H1 (cell line): ENCODE measurements around the gene ZNF786. TPM values are rescaled to one million over a fixed set of nuclear protein-coding genes. Genes with fewer than 3 reads are reported as not detected.

ENCODE experiments used
- CTCF ChIA-PET: fragments of 300-600 bp; sonication (Branson Sonifier 250); formaldehyde crosslinking; loops from one replicate; lab custom pipeline; 2021; ENCODE audit not compliant: partially characterized antibody; lab: Charles Lee
- POLR2A ChIA-PET: fragments of 300-600 bp; sonication (Branson Sonifier 250); formaldehyde crosslinking; loops from one replicate; lab custom pipeline; 2021; ENCODE audit warnings: inconsistent platforms; ENCODE audit not compliant: partially characterized antibody; lab: Charles Lee
- DNase-seq, 2 experiments: peaks; one replicate each; pipeline versions ENCODE4 v3.0.0 to v3.0.0-alpha.2; 2010 to 2022; ENCODE audit warnings: low spot score in 2 of 2, low read depth in 1 of 2, mixed read lengths in 1 of 2
- FAIRE-seq: peaks from 2 replicates; lab custom pipeline; 2011; peaks lifted over from hg19 to GRCh38; lab: Jason Lieb, UNC
- H2AFZ ChIP-seq: 2 replicates; pipeline ENCODE4 v1.8.1; 2012; ENCODE audit warnings: low read length, inconsistent platforms
- H2AK5ac ChIP-seq: 2 replicates; pipeline ENCODE4 v1.6.1; 2013; ENCODE audit warnings: low read depth, low read length
- H2BK120ac ChIP-seq: replicated peaks from 2 replicates; pipeline ENCODE3; 2013; ENCODE audit warnings: low read depth, low read length, inconsistent platforms
- H2BK12ac ChIP-seq: 2 replicates; pipeline ENCODE4 v1.6.1; 2013; ENCODE audit warnings: low read depth, low read length
- H2BK15ac ChIP-seq: 2 replicates; pipeline ENCODE4 v1.6.1; 2013; ENCODE audit warnings: low read length
- H2BK20ac ChIP-seq: 2 replicates; pipeline ENCODE4 v1.6.1; 2013; ENCODE audit warnings: low read length
- H2BK5ac ChIP-seq: 2 replicates; pipeline ENCODE4 v1.6.1; 2013; ENCODE audit warnings: low read depth, low read length
- H3K14ac ChIP-seq: 2 replicates; pipeline ENCODE4 v1.6.1; 2013; ENCODE audit warnings: inconsistent platforms; ENCODE audit not compliant: insufficient read length
- H3K18ac ChIP-seq: 2 replicates; pipeline ENCODE4 v1.6.1; 2013; ENCODE audit warnings: low read length; ENCODE audit errors: extremely low read depth
- H3K23ac ChIP-seq: 2 replicates; pipeline ENCODE4 v1.6.1; 2013; ENCODE audit warnings: inconsistent platforms; ENCODE audit not compliant: insufficient read length
- H3K23me2 ChIP-seq: 2 replicates; pipeline ENCODE4 v1.6.1; 2013; ENCODE audit warnings: low read depth, low read length
- H3K27ac ChIP-seq: 2 replicates; pipeline ENCODE4 v1.6.1; 2011; ENCODE audit warnings: low read depth, low read length, inconsistent platforms
- H3K27me3 ChIP-seq, 4 experiments: replicated peaks in 1 of 4; 1 replicate in 1 of 4; 2 replicates in 3 of 4; pipeline versions ENCODE4 v1.6.1 to v1.8.1; 2011 to 2013; ENCODE audit warnings: low read length in 3 of 4, mild to moderate bottlenecking in 3 of 4, inconsistent platforms in 2 of 4, mixed read lengths in 2 of 4, moderate library complexity in 1 of 4; ENCODE audit not compliant: control insufficient read depth in 3 of 4, insufficient read depth in 3 of 4; ENCODE audit errors: extremely low read depth in 1 of 4
- H3K36me3 ChIP-seq, 4 experiments: 2 replicates each; pipeline versions ENCODE4 v1.6.1 to v1.8.1; 2011 to 2013; ENCODE audit warnings: mild to moderate bottlenecking in 4 of 4, low read length in 3 of 4, moderate library complexity in 2 of 4, control low read depth in 1 of 4, inconsistent platforms in 1 of 4; ENCODE audit not compliant: insufficient read depth in 4 of 4, control insufficient read depth in 2 of 4
- H3K4ac ChIP-seq: replicated peaks from 2 replicates; pipeline ENCODE3; 2013; ENCODE audit warnings: low read length, low read depth, mixed read lengths, inconsistent platforms; ENCODE audit not compliant: insufficient read length
- H3K4me1 ChIP-seq, 4 experiments: replicated peaks in 1 of 4; 1 replicate in 1 of 4; 2 replicates in 3 of 4; pipeline versions ENCODE4 v1.6.1 to v1.8.1; 2011 to 2013; ENCODE audit warnings: low read length in 3 of 4, inconsistent platforms in 2 of 4, mixed read lengths in 1 of 4; ENCODE audit not compliant: insufficient read depth in 4 of 4, control insufficient read depth in 3 of 4
- H3K4me2 ChIP-seq, 2 experiments: 2 replicates each; pipeline versions ENCODE4 v1.6.1 to v1.8.1; 2011 to 2013; ENCODE audit warnings: low read depth in 2 of 2, low read length in 2 of 2, control low read depth in 1 of 2, inconsistent platforms in 1 of 2, mild to moderate bottlenecking in 1 of 2; ENCODE audit not compliant: insufficient read depth in 1 of 2
- H3K4me3 ChIP-seq, 4 experiments: fragments of 200-600, 300-600 bp in 1 of 4; sonication (generic), shearing (Covaris generic), sonication (Bioruptor Twin) in 1 of 4; 2 replicates each; pipeline versions ENCODE4 v1.5.1 to v1.8.1; 2011 to 2016; ENCODE audit warnings: low read length in 4 of 4, low read depth in 3 of 4, control low read depth in 2 of 4, inconsistent platforms in 2 of 4, mild to moderate bottlenecking in 2 of 4, mixed read lengths in 1 of 4, moderate library complexity in 1 of 4; ENCODE audit not compliant: insufficient read depth in 2 of 4; ENCODE audit errors: extremely low read depth in 1 of 4
- H3K56ac ChIP-seq: replicated peaks from 2 replicates; pipeline ENCODE3; 2013; ENCODE audit warnings: low read depth, mild to moderate bottlenecking, mixed read lengths, low read length, inconsistent platforms; ENCODE audit not compliant: insufficient read length
- H3K79me1 ChIP-seq: 2 replicates; pipeline ENCODE4 v1.6.1; 2013; ENCODE audit warnings: low read depth, low read length, control low read depth
- H3K79me2 ChIP-seq, 2 experiments: 2 replicates each; pipeline versions ENCODE4 v1.6.1 to v1.8.1; 2012 to 2013; ENCODE audit warnings: low read length in 2 of 2, mild to moderate bottlenecking in 2 of 2, inconsistent platforms in 1 of 2; ENCODE audit not compliant: insufficient read depth in 2 of 2, control insufficient read depth in 1 of 2
- H3K9ac ChIP-seq, 4 experiments: replicated peaks in 1 of 4; 1 replicate in 1 of 4; 2 replicates in 3 of 4; pipeline versions ENCODE4 v1.6.1 to v1.8.1; 2011 to 2013; ENCODE audit warnings: low read depth in 3 of 4, low read length in 3 of 4, control low read depth in 2 of 4, mild to moderate bottlenecking in 2 of 4, moderate library complexity in 2 of 4, inconsistent platforms in 1 of 4; ENCODE audit errors: extremely low read depth in 1 of 4
- H3K9me3 ChIP-seq, 2 experiments: 2 replicates each; pipeline versions ENCODE4 v1.6.1 to v1.8.1; 2012 to 2013; ENCODE audit warnings: mild to moderate bottlenecking in 2 of 2, moderate library complexity in 2 of 2, control low read depth in 1 of 2, inconsistent platforms in 1 of 2, low read depth in 1 of 2, low read length in 1 of 2, mixed read lengths in 1 of 2; ENCODE audit not compliant: insufficient read depth in 2 of 2
- H4K20me1 ChIP-seq, 2 experiments: replicated peaks in 1 of 2; 2 replicates each; pipeline versions ENCODE3 to v1.8.1; 2011 to 2013; ENCODE audit warnings: inconsistent platforms in 2 of 2, low read length in 2 of 2, mild to moderate bottlenecking in 1 of 2; ENCODE audit not compliant: insufficient read depth in 2 of 2, control insufficient read depth in 1 of 2
- H4K5ac ChIP-seq: 2 replicates; pipeline ENCODE4 v1.6.1; 2013; ENCODE audit warnings: low read length, low read depth, mixed read lengths, inconsistent platforms; ENCODE audit not compliant: insufficient read length
- H4K8ac ChIP-seq: 2 replicates; pipeline ENCODE4 v1.8.0; 2013; ENCODE audit warnings: mild to moderate bottlenecking, moderate library complexity, low read length, inconsistent platforms; ENCODE audit not compliant: insufficient read depth; ENCODE audit errors: extremely low read depth
- H4K91ac ChIP-seq: replicated peaks from 2 replicates; pipeline ENCODE3; 2013; ENCODE audit warnings: low read length, mixed read lengths, inconsistent platforms; ENCODE audit not compliant: insufficient read length
- BRCA1 ChIP-seq: IDR thresholded peaks from 2 replicates; pipeline ENCODE4 v1.6.1; 2012; ENCODE audit warnings: low read depth, low read length, improper control_type of control experiment
- CHD2 ChIP-seq: IDR thresholded peaks from 2 replicates; pipeline ENCODE4 v1.6.1; 2012; ENCODE audit warnings: low read length, improper control_type of control experiment
- EGR1 ChIP-seq: IDR thresholded peaks from 2 replicates; pipeline ENCODE4 v1.6.1; 2011; ENCODE audit warnings: low read depth, low read length, borderline replicate concordance
- JUN ChIP-seq: IDR thresholded peaks from 2 replicates; pipeline ENCODE4 v1.6.1; 2011; ENCODE audit warnings: low read depth, mild to moderate bottlenecking, improper control_type of control experiment, low read length
- NRF1 ChIP-seq: IDR thresholded peaks from 2 replicates; pipeline ENCODE4 v1.6.1; 2011; ENCODE audit warnings: mild to moderate bottlenecking, low read depth, low read length, improper control_type of control experiment
- POLR2AphosphoS5 ChIP-seq: IDR thresholded peaks from 2 replicates; pipeline ENCODE4 v1.6.1; 2011; ENCODE audit warnings: low read depth, low read length
- RNF2 ChIP-seq: fragments of 200-900, 300-1000 bp; sonication (generic); IDR thresholded peaks from 2 replicates; pipeline ENCODE4 v1.7.1; 2016; ENCODE audit warnings: borderline replicate concordance, low read depth, mild to moderate bottlenecking, antibody characterized with exemption, low read length; ENCODE audit not compliant: poor library complexity, severe bottlenecking; ENCODE audit errors: missing control alignments
- RXRA ChIP-seq: IDR thresholded peaks from 2 replicates; pipeline ENCODE4 v1.6.1; 2011; ENCODE audit warnings: low read depth, mild to moderate bottlenecking, low read length, moderate library complexity; ENCODE audit not compliant: insufficient read depth
- SP2 ChIP-seq: IDR thresholded peaks from 2 replicates; pipeline ENCODE4 v1.6.1; 2012; ENCODE audit warnings: mild to moderate bottlenecking, low read length, inconsistent platforms
- SRF ChIP-seq: IDR thresholded peaks from 2 replicates; pipeline ENCODE4 v1.6.1; 2011; ENCODE audit warnings: mild to moderate bottlenecking, low read depth, low read length, moderate library complexity
- TAF7 ChIP-seq: optimal IDR thresholded peaks from 2 replicates; pipeline ENCODE3; 2011; ENCODE audit warnings: low read depth, mild to moderate bottlenecking, inconsistent platforms, low read length, moderate library complexity, borderline replicate concordance
- TCF12 ChIP-seq: IDR thresholded peaks from 2 replicates; pipeline ENCODE4 v1.6.1; 2011; ENCODE audit warnings: low read depth, mild to moderate bottlenecking, low read length
- WGBS, 2 experiments: shearing (Covaris generic) in 1 of 2; methylation state at CpG; one replicate each; pipeline versions ENCODE4 v1.1.6 to v1.1.7; 2013 to 2015; ENCODE audit warnings: low lambda C conversion rate in 2 of 2, mixed read lengths in 2 of 2, inconsistent platforms in 1 of 2, low coverage in 1 of 2, missing lambda C conversion rate in 1 of 2; ENCODE audit not compliant: insufficient replicate concordance in 2 of 2, insufficient coverage in 1 of 2, insufficient read length in 1 of 2; ENCODE audit errors: extremely low coverage in 1 of 2, missing lambda C conversion rate in 1 of 2; 5-methylcytosine and 5-hydroxymethylcytosine counted together
- polyA plus RNA-seq, 7 experiments: library from polyadenylated mRNA; depleted of rRNA in 3 of 7; stranded (reverse) in 5 of 7; unstranded in 2 of 7; fragments of >200 nt in 5 of 7; fragments of 200-250 nt in 2 of 7; gene quantifications; 1 replicate in 5 of 7; 2 replicates in 1 of 7; 4 replicates in 1 of 7; pipeline versions ENCODE4 v1.2.1 to v1.2.3, GENCODE V29; 2011 to 2013; ENCODE audit warnings: missing spikeins in 2 of 7, mixed read lengths in 2 of 7
- total RNA-seq: library from RNA; stranded (reverse); fragmentation: NEBNext Ultra II Directional; extraction: Animal tissue kit (Norgen Biotek cat#: 25700); gene quantifications from 2 replicates; pipeline ENCODE4 v1.2.1, GENCODE V29; 2021
- TF ChIP-seq, protein P1 (sequence below), 3 experiments: IDR thresholded peaks; 1 replicate in 2 of 3; 2 replicates in 1 of 3; pipeline versions ENCODE4 v1.5.1 to v1.6.1; 2011; ENCODE audit warnings: low read length in 3 of 3, mild to moderate bottlenecking in 3 of 3, inconsistent platforms in 2 of 3, low read depth in 1 of 3, moderate library complexity in 1 of 3; ENCODE audit not compliant: insufficient read depth in 1 of 3; ENCODE audit errors: control extremely low read depth in 1 of 3

Gene ZNF786
- total and polyA plus RNA-seq, 2 of the 8 experiments (the other 6 are each of a cell fraction or from before 2014, with no cell fraction given): 7.7 to 16.3 TPM

DNA sequence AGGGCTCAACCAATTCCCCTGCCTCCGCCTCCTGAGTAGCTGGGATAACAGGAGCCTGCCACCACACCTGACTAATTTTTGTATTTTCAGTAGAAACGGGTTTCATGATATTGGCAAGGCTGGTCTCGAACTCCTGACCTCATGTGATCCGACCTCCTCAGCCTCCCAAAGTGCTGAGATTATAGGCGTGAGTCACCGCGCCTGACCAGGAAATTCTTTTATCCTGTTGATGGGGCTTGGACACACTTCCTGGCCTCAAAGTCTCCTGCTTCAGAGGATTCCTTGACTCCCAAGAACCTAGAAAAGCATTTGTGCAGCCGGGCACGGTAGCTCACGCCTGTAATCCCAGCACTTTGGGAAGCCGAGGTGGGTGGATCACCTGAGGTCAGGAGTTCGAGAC, 19.5 kb upstream of the ZNF786 start:
- no peak overlapping the region for H3K4me2 ChIP-seq
- H3K27ac ChIP-seq: no peak overlapping the region
- no peak overlapping the region for H4K91ac ChIP-seq
- no peak overlapping the region for H3K4ac ChIP-seq
- H3K23me2 ChIP-seq: no peaks in the 10 kb centered on the region
- H3K14ac ChIP-seq: no peak overlapping the region
- no peak overlapping the region for H3K18ac ChIP-seq
- H3K79me2 ChIP-seq: no peaks in the 10 kb centered on the region
- no peak overlapping the region for H2BK120ac ChIP-seq
- no peak overlapping the region for H3K9ac ChIP-seq
- ChIA-PET CTCF (no interaction called here), POLR2A (no interaction called here)
- H2AFZ ChIP-seq: no peak overlapping the region
- no peaks in the 10 kb centered on the region for H3K4me1 ChIP-seq
- no peaks in the 10 kb centered on the region for H3K9me3 ChIP-seq
- no peak overlapping the region for H4K5ac ChIP-seq
- H3K36me3 ChIP-seq: no peaks in the 10 kb centered on the region
- H2AK5ac ChIP-seq: no peak overlapping the region
- FAIRE-seq (no peak), DNase-seq (no peak)
- no peak overlapping the region for H3K56ac ChIP-seq
- no peak overlapping the region for H2BK15ac ChIP-seq
- no peak overlapping the region for H3K4me3 ChIP-seq
- H4K20me1 ChIP-seq: no peaks in the 10 kb centered on the region
- H2BK5ac ChIP-seq: no peak overlapping the region
- no peaks in the 10 kb centered on the region for H3K79me1 ChIP-seq
- 98% methylated on average over 10 of the region's 12 CpGs; no CpG with 5 or more reads in 1 of the 2 experiments for whole genome bisulfite sequencing, 2 experiments
- no peak overlapping the region for H2BK12ac ChIP-seq
- no peak overlapping the region for H2BK20ac ChIP-seq
- no peaks in the 10 kb centered on the region for H3K27me3 ChIP-seq
- no peak overlapping the region for H3K23ac ChIP-seq
- TF ChIP-seq TAF7 (no peak), EGR1 (no peak), JUN (no peak), BRCA1 (no peak), RNF2 (no peak), SP2 (no peak), RXRA (no peak), SRF (no peak), TCF12 (no peak), NRF1 (no peak), POLR2AphosphoS5 (no peak), CHD2 (no peak)
- TF ChIP-seq, protein P1, sequence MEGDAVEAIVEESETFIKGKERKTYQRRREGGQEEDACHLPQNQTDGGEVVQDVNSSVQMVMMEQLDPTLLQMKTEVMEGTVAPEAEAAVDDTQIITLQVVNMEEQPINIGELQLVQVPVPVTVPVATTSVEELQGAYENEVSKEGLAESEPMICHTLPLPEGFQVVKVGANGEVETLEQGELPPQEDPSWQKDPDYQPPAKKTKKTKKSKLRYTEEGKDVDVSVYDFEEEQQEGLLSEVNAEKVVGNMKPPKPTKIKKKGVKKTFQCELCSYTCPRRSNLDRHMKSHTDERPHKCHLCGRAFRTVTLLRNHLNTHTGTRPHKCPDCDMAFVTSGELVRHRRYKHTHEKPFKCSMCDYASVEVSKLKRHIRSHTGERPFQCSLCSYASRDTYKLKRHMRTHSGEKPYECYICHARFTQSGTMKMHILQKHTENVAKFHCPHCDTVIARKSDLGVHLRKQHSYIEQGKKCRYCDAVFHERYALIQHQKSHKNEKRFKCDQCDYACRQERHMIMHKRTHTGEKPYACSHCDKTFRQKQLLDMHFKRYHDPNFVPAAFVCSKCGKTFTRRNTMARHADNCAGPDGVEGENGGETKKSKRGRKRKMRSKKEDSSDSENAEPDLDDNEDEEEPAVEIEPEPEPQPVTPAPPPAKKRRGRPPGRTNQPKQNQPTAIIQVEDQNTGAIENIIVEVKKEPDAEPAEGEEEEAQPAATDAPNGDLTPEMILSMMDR (IDR thresholded peaks at IDR 0.05; ENCODE audit: control extremely low read depth in 1 of 3, insufficient read depth in 1 of 3, low read depth in 1 of 3, low read length in 3 of 3): no peak
- no peak overlapping the region for H4K8ac ChIP-seq
